ENCODE results near the gene CHERP. TPM values are rescaled to one million over a fixed set of nuclear protein-coding genes. Genes with fewer than 3 reads are reported as not detected.
"Not testable (repeated sequence)": the region's sequence is repeated elsewhere in the genome, so short reads cannot be mapped to it uniquely, and the experiment has no call there.

CHERP gene
- total RNA-seq, 1 donor from 2014 or later = 78.4 TPM

DNA sequence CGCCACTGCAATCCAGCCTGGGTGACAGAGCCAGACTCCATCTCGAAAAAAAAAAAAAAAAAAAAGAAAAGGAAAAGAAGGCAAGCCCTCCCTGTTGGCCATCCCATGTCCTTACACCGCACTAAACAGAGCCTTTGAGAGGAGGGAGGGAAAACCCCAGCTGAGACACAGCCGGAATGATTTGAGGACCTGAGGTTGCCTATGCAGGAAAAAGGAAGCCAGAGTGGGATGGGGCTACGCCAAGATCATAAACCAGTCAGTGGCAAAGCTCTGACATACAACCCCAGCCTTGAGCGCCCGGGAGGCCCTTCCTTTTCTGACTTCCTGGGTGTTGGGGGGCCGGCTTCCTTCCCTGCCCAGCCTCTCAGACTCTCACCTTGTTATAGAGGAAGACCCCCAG is 12.5 kb upstream of the CHERP start:
- DNase-seq (ENCODE audit: low spot score in 2 of 2, unreplicated experiment in 2 of 2) = no peak
- TF ChIP-seq, protein P1, sequence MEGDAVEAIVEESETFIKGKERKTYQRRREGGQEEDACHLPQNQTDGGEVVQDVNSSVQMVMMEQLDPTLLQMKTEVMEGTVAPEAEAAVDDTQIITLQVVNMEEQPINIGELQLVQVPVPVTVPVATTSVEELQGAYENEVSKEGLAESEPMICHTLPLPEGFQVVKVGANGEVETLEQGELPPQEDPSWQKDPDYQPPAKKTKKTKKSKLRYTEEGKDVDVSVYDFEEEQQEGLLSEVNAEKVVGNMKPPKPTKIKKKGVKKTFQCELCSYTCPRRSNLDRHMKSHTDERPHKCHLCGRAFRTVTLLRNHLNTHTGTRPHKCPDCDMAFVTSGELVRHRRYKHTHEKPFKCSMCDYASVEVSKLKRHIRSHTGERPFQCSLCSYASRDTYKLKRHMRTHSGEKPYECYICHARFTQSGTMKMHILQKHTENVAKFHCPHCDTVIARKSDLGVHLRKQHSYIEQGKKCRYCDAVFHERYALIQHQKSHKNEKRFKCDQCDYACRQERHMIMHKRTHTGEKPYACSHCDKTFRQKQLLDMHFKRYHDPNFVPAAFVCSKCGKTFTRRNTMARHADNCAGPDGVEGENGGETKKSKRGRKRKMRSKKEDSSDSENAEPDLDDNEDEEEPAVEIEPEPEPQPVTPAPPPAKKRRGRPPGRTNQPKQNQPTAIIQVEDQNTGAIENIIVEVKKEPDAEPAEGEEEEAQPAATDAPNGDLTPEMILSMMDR (IDR thresholded peaks at IDR 0.05; ENCODE audit: unreplicated experiment) = no peak
- H3K27ac Mint-ChIP-seq = no peak overlapping the region

DNA sequence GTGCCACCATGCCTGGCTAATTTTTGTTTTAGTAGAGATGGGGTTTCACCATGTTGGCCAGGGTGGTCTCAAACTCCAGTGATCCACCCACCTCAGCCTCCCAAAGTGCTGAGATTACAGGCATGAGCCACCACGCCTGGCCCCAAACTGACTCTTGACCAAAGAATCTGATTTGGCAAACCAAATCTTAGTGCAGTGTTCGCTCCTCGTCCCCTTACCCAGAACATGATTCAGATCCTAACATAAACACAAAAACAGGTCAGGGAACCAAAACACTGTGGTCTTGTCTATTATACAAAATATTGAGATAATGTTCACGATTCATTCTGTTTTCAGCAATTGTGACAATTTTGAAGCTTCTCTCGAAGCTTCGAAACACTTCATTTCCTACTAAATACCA is 9.7 kb upstream of the CHERP start:
- not testable (repeated sequence) for H3K27me3 Mint-ChIP-seq (ENCODE audit: low read depth); DNase-seq (ENCODE audit: low spot score in 2 of 2, unreplicated experiment in 2 of 2); H3K27ac Mint-ChIP-seq; H3K9me3 Mint-ChIP-seq; H3K4me1 Mint-ChIP-seq; H3K4me3 Mint-ChIP-seq
- H3K36me3 Mint-ChIP-seq = peaks cover 15% of the 10 kb centered on the region

More for the DNA sequence above, 12.5 kb upstream of the CHERP start:
- Mint-ChIP-seq H3K9me3 (no peaks in the 10 kb centered on the region), H3K27me3 (ENCODE audit: low read depth) (no peaks in the 10 kb centered on the region), H3K4me3 (no peak overlapping the region), H3K36me3 (peaks cover 21% of the 10 kb centered on the region), H3K4me1 (peaks cover 1% of the 10 kb centered on the region)

DNA sequence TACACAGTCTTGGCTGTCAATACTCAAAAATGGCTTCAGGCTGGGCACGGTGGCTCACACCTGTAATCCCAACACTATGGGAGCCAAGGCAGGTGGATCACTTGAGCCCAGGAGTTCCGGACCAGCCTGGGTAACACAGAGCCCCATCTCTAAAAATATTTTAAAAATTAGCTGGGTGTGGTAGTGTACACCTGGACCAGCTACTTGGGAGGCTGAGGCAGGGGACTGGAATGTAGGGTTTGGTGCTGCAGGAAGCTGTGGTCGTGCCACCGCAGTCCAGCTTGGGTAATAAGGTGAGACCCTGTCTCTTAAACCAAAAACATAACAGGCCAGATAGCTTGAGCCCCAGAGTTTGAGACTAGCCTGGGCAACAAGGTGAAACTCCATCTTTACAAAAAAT is 6.7 kb upstream of the CHERP start:
- H3K4me3 Mint-ChIP-seq = no peak overlapping the region
- no peak for DNase-seq (ENCODE audit: low spot score in 2 of 2, unreplicated experiment in 2 of 2)
- H3K9me3 Mint-ChIP-seq = no peaks in the 10 kb centered on the region
- H3K36me3 Mint-ChIP-seq = peaks cover 4% of the 10 kb centered on the region
- H3K27me3 Mint-ChIP-seq (ENCODE audit: low read depth) = no peaks in the 10 kb centered on the region
- H3K27ac Mint-ChIP-seq = no peak overlapping the region
- TF ChIP-seq, protein P1 (IDR thresholded peaks at IDR 0.05; ENCODE audit: unreplicated experiment) = no peak
- peaks cover 6% of the 10 kb centered on the region for H3K4me1 Mint-ChIP-seq

- peaks cover 24% of the 10 kb centered on the region for H3K4me1 Mint-ChIP-seq
- TF ChIP-seq, protein P1 (IDR thresholded peaks at IDR 0.05; ENCODE audit: unreplicated experiment) = no peak
- no peaks in the 10 kb centered on the region for H3K9me3 Mint-ChIP-seq
- peak overlapping the region; percentile 8 for H3K4me3 Mint-ChIP-seq
- no peak for DNase-seq (ENCODE audit: low spot score in 2 of 2, unreplicated experiment in 2 of 2)
- H3K27me3 Mint-ChIP-seq (ENCODE audit: low read depth) = no peaks in the 10 kb centered on the region
- peaks cover 6% of the 10 kb centered on the region for H3K36me3 Mint-ChIP-seq
- H3K27ac Mint-ChIP-seq = no peak overlapping the region
Measured at GRCh38 chr19:16544473-16545231, 2.4 kb upstream of the CHERP start.

- H3K4me1 Mint-ChIP-seq = peaks cover 26% of the 10 kb centered on the region
- H3K27me3 Mint-ChIP-seq (ENCODE audit: low read depth); H3K9me3 Mint-ChIP-seq; DNase-seq (ENCODE audit: low spot score in 2 of 2, unreplicated experiment in 2 of 2): not testable (repeated sequence)
- H3K36me3 Mint-ChIP-seq = peaks cover 12% of the 10 kb centered on the region
- peak overlapping the region; percentile 77 for H3K4me3 Mint-ChIP-seq
- peak overlapping the region; percentile 75 for H3K27ac Mint-ChIP-seq
Measured at GRCh38 chr19:16543734-16544133, 1.5 kb upstream of the CHERP start.

DNA sequence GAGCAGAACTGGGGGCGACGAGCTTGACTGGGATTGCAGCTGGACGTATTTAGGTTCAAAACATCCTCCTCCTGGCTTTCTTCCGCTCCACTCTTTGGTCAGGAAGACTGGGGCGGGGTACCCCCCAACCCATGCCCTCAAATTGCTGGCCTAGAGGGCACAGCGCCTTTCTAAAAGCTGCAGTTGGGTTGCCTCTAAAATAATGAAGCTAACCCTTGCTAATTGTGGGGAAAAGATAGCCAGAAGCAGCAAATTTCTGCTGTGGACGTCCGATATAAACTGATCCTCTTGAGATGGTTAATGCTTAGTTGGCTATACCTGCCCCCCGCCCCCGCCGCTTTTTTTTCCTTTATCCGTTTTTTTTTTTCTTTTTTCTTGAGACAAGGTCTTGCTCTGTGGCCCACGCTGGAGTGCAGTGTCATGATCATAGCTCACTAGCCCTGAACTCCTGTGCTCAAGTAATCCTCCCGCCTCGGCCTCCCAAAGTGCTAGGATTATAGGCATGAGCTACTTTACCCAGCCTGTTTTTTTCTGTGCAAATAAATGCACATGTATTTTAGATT is 754 bp upstream of the CHERP start:
- Mint-ChIP-seq H3K4me1 (peaks cover 26% of the 10 kb centered on the region), H3K4me3 (peak overlapping the region; percentile 77), H3K27ac (peak overlapping the region; percentile 89), H3K36me3 (peaks cover 17% of the 10 kb centered on the region), H3K27me3 (ENCODE audit: low read depth) (no peaks in the 10 kb centered on the region), H3K9me3 (no peaks in the 10 kb centered on the region)
- TF ChIP-seq, protein P1 (IDR thresholded peaks at IDR 0.05; ENCODE audit: unreplicated experiment) = no peak
- no peak for DNase-seq (ENCODE audit: low spot score in 2 of 2, unreplicated experiment in 2 of 2)
